HepG2 (cell line): Measurements from ENCODE around the gene LYRM9. TPM values are rescaled to one million over a fixed set of nuclear protein-coding genes. Genes with fewer than 3 reads are reported as not detected.

Source experiments
- ATAC-seq: fragments of 200-7000 bp; cut with Tn5 transposase; 3 replicates; pipeline ENCODE4 v1.9.1; 2020; ENCODE audit warnings: mild to moderate bottlenecking, moderate library complexity
- BruUV-seq: library from RNA; stranded (reverse); fragments of 400-500 nt; replicated peaks from 2 replicates; lab custom pipeline; 2021; lab: Mats Ljungman, UMichigan
- CTCF ChIA-PET: fragments of 300-600 bp; formaldehyde crosslinking; extraction: SDS; loops from one replicate; lab custom pipeline; 2021; ENCODE audit warnings: low total read pairs, inconsistent platforms, low intra/inter-chr PET ratio; lab: Yijun Ruan, JAX
- POLR2A ChIA-PET: fragments of 350-600 bp; sonication (Branson Sonifier 250); formaldehyde crosslinking; loops from one replicate; lab custom pipeline; 2020; ENCODE audit warnings: antibody characterized with exemption, inconsistent platforms; lab: Yijun Ruan, JAX
- DNase-seq: peaks from one replicate; pipeline ENCODE4 v3.0.0-alpha.2; 2015; ENCODE audit warnings: low spot score
- FAIRE-seq: peaks from 3 replicates; lab custom pipeline; 2011; peaks lifted over from hg19 to GRCh38; lab: Jason Lieb, UNC
- H2AFZ ChIP-seq: one replicate; pipeline ENCODE4 v1.6.1; 2011; ENCODE audit warnings: low read length, inconsistent platforms
- H3K27ac ChIP-seq: fragments of 300-600 bp; 3 replicates; pipeline ENCODE4 v1.8.0; 2011; ENCODE audit warnings: mixed run types, mild to moderate bottlenecking, mixed read lengths, low read length, inconsistent platforms; ENCODE audit not compliant: insufficient read depth; ENCODE audit errors: extremely low read length
- H3K27me3 ChIP-seq, 2 experiments: fragments of 200-600 bp in 1 of 2; 2 replicates in 1 of 2; 3 replicates in 1 of 2; pipeline versions ENCODE4 v1.6.0 to v1.8.0; 2011; ENCODE audit warnings: low read length in 2 of 2, mild to moderate bottlenecking in 2 of 2, moderate library complexity in 2 of 2, inconsistent platforms in 1 of 2; ENCODE audit not compliant: insufficient read depth in 2 of 2, control insufficient read depth in 1 of 2
- H3K36me3 ChIP-seq, 2 experiments: fragments of 200-600 bp in 1 of 2; replicated peaks in 1 of 2; 2 replicates in 1 of 2; 3 replicates in 1 of 2; pipeline versions ENCODE4 v1.5.1 to v1.8.0; 2011; ENCODE audit warnings: low read length in 2 of 2, inconsistent platforms in 1 of 2; ENCODE audit not compliant: insufficient read depth in 2 of 2, control insufficient read depth in 1 of 2
- H3K4me1 ChIP-seq: 2 replicates; pipeline ENCODE4 v1.5.1; 2012; ENCODE audit warnings: low read length, inconsistent platforms; ENCODE audit not compliant: insufficient read depth
- H3K4me2 ChIP-seq: 2 replicates; pipeline ENCODE4 v1.6.0; 2011; ENCODE audit warnings: low read depth, low read length, inconsistent platforms
- H3K4me3 ChIP-seq, 3 experiments: fragments of 200-600 bp in 1 of 3; sonication (generic), shearing (Covaris generic) in 1 of 3; replicated peaks in 1 of 3; 2 replicates each; pipeline ENCODE4 v1.5.1; 2011 to 2016; ENCODE audit warnings: low read length in 3 of 3, inconsistent platforms in 2 of 3, low read depth in 2 of 3, mild to moderate bottlenecking in 2 of 3, control low read depth in 1 of 3, mixed read lengths in 1 of 3; ENCODE audit not compliant: insufficient read depth in 1 of 3
- H3K79me2 ChIP-seq: one replicate; pipeline ENCODE4 v1.6.1; 2011; ENCODE audit warnings: low read length, inconsistent platforms; ENCODE audit not compliant: insufficient read depth
- H3K9ac ChIP-seq: 2 replicates; pipeline ENCODE4 v1.6.0; 2011; ENCODE audit warnings: mild to moderate bottlenecking, low read depth, low read length, inconsistent platforms; ENCODE audit not compliant: insufficient read depth
- H3K9me3 ChIP-seq: 2 replicates; pipeline ENCODE4 v1.5.1; 2012; ENCODE audit warnings: mild to moderate bottlenecking, low read length
- H4K20me1 ChIP-seq: 2 replicates; pipeline ENCODE4 v1.6.0; 2011; ENCODE audit warnings: inconsistent platforms, mild to moderate bottlenecking, low read length, moderate library complexity; ENCODE audit not compliant: insufficient read depth
- EED ChIP-seq: sonication (generic); formaldehyde crosslinking; IDR thresholded peaks from 2 replicates; pipeline ENCODE4 v1.5.0; 2020; ENCODE audit warnings: mild to moderate bottlenecking, missing genetic modification reagents
- KDM5B ChIP-seq: sonication (generic); formaldehyde crosslinking; IDR thresholded peaks from 2 replicates; pipeline ENCODE4 v1.4.0; 2020; ENCODE audit warnings: missing genetic modification reagents, mild to moderate bottlenecking, borderline replicate concordance
- KLF9 ChIP-seq: IDR thresholded peaks from 2 replicates; pipeline ENCODE4 v1.6.1; 2016; ENCODE audit warnings: low read depth
- MXI1 ChIP-seq: IDR thresholded peaks from 3 replicates; pipeline ENCODE4 v1.6.1; 2012; ENCODE audit warnings: low read depth, low read length, inconsistent platforms, borderline replicate concordance
- MZF1 ChIP-seq: sonication (generic); formaldehyde crosslinking; IDR thresholded peaks from 2 replicates; pipeline ENCODE4 v1.8.1; 2023; ENCODE audit warnings: mild to moderate bottlenecking, missing genetic modification reagents, borderline replicate concordance
- NR1H2 ChIP-seq: sonication (generic); formaldehyde crosslinking; IDR thresholded peaks from 2 replicates; pipeline ENCODE4 v1.8.1; 2022; ENCODE audit warnings: low read depth, missing genetic modification reagents, borderline replicate concordance
- PHF8 ChIP-seq: sonication (generic); formaldehyde crosslinking; IDR thresholded peaks from 2 replicates; pipeline ENCODE4 v1.5.0; 2020; ENCODE audit warnings: missing genetic modification reagents
- SALL2 ChIP-seq: sonication (generic); formaldehyde crosslinking; IDR thresholded peaks from 2 replicates; pipeline ENCODE4 v1.8.1; 2023; ENCODE audit warnings: mild to moderate bottlenecking, missing genetic modification reagents, inconsistent platforms
- ZNF34 ChIP-seq: sonication (generic); formaldehyde crosslinking; IDR thresholded peaks from 2 replicates; pipeline ENCODE4 v1.4.0; 2020; ENCODE audit warnings: mild to moderate bottlenecking, missing genetic modification reagents, borderline replicate concordance
- ZNF569 ChIP-seq: sonication (generic); formaldehyde crosslinking; IDR thresholded peaks from 2 replicates; pipeline ENCODE4 v1.5.0; 2020; ENCODE audit warnings: mild to moderate bottlenecking, missing genetic modification reagents, moderate library complexity, borderline replicate concordance
- ZNF703 ChIP-seq: sonication (generic); formaldehyde crosslinking; IDR thresholded peaks from 2 replicates; pipeline ENCODE4 v1.5.1; 2020; ENCODE audit warnings: missing genetic modification reagents, mild to moderate bottlenecking, moderate library complexity, borderline replicate concordance
- ZNF773 ChIP-seq: sonication (generic); formaldehyde crosslinking; IDR thresholded peaks from 2 replicates; pipeline ENCODE4 v1.4.0; 2020; ENCODE audit warnings: missing genetic modification reagents, borderline replicate concordance
- ZNF788 ChIP-seq: sonication (generic); formaldehyde crosslinking; IDR thresholded peaks from 2 replicates; pipeline ENCODE4 v1.5.0; 2020; ENCODE audit warnings: mild to moderate bottlenecking, missing genetic modification reagents, borderline replicate concordance
- ZSCAN21 ChIP-seq: sonication (generic); formaldehyde crosslinking; IDR thresholded peaks from 2 replicates; pipeline ENCODE4 v1.8.0; 2022; ENCODE audit warnings: mild to moderate bottlenecking, missing genetic modification reagents, moderate library complexity, borderline replicate concordance
- WGBS: methylation state at CpG from one replicate; pipeline ENCODE4 v1.1.6; 2017; ENCODE audit warnings: low lambda C conversion rate; 5-methylcytosine and 5-hydroxymethylcytosine counted together
- in situ Hi-C: cut with HindIII; loops from 2 replicates; pipeline ENCODE4 v1.10.0; 2017; ENCODE audit warnings: low pct_unique_long_range_greater_than_20kb; ENCODE audit not compliant: extremely low pct_ligation_motif_present
- intact Hi-C: fragments of 100-400 bp; cut with micrococcal nuclease; formaldehyde crosslinking; loops from one replicate; pipeline ENCODE4 v1.10.0; 2022; ENCODE audit not compliant: unreplicated experiment
- polyA plus RNA-seq, 8 experiments: library from polyadenylated mRNA; depleted of rRNA in 3 of 8; stranded (reverse) in 7 of 8; unstranded in 1 of 8; fragments of >200 nt; fragmentation: Illumina TruSeq in 4 of 8; extraction: Trizol in 4 of 8; gene quantifications; 2 replicates each; pipeline versions ENCODE4 v1.2.1 to v1.2.3, GENCODE V29; 2011 to 2016; ENCODE audit warnings: low read depth in 4 of 8, missing spikeins in 1 of 8, mixed read lengths in 1 of 8; ENCODE audit not compliant: insufficient read depth in 1 of 8
- total RNA-seq, 5 experiments: library from RNA; depleted of rRNA; stranded (reverse); fragments of >200 nt; fragmentation: Illumina TruSeq; extraction: Trizol; gene quantifications; 2 replicates each; pipeline ENCODE4 v1.2.3, GENCODE V29; 2016; ENCODE audit warnings: low read depth in 1 of 5
- TF ChIP-seq, protein P1 (sequence below): sonication (generic); formaldehyde crosslinking; IDR thresholded peaks from 2 replicates; pipeline ENCODE4 v1.8.1; 2023; ENCODE audit warnings: mild to moderate bottlenecking, missing genetic modification reagents, borderline replicate concordance
- TF ChIP-seq, protein P2 (sequence below): sonication (generic); IDR thresholded peaks from 2 replicates; pipeline ENCODE4 v1.6.1; 2016; ENCODE audit warnings: low read depth, borderline replicate concordance
- TF ChIP-seq, protein P3 (sequence below): sonication (generic); formaldehyde crosslinking; IDR thresholded peaks from 2 replicates; pipeline ENCODE4 v1.8.1; 2023; ENCODE audit warnings: missing genetic modification reagents, mild to moderate bottlenecking, borderline replicate concordance
- TF ChIP-seq, protein P4 (sequence below): sonication (generic); formaldehyde crosslinking; IDR thresholded peaks from 2 replicates; pipeline ENCODE4 v1.4.0; 2020; ENCODE audit warnings: missing genetic modification reagents

Gene LYRM9
- total and polyA plus RNA-seq, 2 of the 13 experiments (the other 11 are each of a cell fraction or from before 2014, with no cell fraction given), result 0.24 to 0.66 TPM

DNA sequence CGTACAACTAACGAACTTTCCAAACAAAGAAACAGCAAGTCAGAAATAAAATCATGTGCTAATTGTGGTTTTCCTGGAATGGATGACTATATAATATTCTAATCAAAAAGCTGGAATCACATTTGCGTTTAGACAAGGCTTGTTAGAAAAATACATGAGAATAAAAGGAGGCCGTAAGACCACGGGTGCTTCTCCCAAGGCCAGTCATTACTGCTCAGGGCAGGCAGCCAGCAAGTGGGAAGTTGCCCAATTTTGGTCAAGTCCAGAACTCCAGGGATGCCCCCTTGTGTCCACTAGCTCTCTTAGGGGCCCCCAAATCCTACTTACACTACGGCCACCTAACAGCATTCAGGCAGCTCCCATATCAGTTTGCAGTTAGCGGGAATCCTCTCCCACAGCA lies 25.9 kb upstream of the LYRM9 start:
- CTCF ChIA-PET, result no interaction called here

More for the DNA sequence above, 25.9 kb upstream of the LYRM9 start:
- TF ChIP-seq ZNF773 (CRISPR knock-in tag) (no peak), SALL2 (no peak), ZSCAN21 (no peak), KLF9 (no peak), ZNF703 (CRISPR knock-in tag) (no peak), NR1H2 (CRISPR knock-in tag) (no peak), EED (CRISPR knock-in tag) (no peak), ZNF569 (CRISPR knock-in tag) (no peak), KDM5B (CRISPR knock-in tag) (no peak), ZNF788 (CRISPR knock-in tag) (no peak), PHF8 (CRISPR knock-in tag) (no peak), ZNF34 (CRISPR knock-in tag) (no peak), MZF1 (CRISPR knock-in tag) (no peak), MXI1 (no peak)
- TF ChIP-seq, protein P1, sequence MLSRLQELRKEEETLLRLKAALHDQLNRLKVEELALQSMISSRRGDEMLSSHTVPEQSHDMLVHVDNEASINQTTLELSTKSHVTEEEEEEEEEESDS (CRISPR knock-in tag), result no peak
- TF ChIP-seq, protein P2, sequence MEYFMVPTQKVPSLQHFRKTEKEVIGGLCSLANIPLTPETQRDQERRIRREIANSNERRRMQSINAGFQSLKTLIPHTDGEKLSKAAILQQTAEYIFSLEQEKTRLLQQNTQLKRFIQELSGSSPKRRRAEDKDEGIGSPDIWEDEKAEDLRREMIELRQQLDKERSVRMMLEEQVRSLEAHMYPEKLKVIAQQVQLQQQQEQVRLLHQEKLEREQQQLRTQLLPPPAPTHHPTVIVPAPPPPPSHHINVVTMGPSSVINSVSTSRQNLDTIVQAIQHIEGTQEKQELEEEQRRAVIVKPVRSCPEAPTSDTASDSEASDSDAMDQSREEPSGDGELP, result no peak
- TF ChIP-seq, protein P3, sequence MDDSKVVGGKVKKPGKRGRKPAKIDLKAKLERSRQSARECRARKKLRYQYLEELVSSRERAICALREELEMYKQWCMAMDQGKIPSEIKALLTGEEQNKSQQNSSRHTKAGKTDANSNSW (CRISPR knock-in tag), result no peak
- TF ChIP-seq, protein P4, sequence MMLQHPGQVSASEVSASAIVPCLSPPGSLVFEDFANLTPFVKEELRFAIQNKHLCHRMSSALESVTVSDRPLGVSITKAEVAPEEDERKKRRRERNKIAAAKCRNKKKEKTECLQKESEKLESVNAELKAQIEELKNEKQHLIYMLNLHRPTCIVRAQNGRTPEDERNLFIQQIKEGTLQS (CRISPR knock-in tag), result no peak
- Histone ChIP-seq H4K20me1 (no peaks in the 10 kb centered on the region), H3K27ac (no peak overlapping the region), H3K4me1 (no peaks in the 10 kb centered on the region), H3K36me3 (no peaks in the 10 kb centered on the region), H2AFZ (no peak overlapping the region), H3K4me3 (no peak overlapping the region), H3K4me2 (no peak overlapping the region), H3K9ac (no peak overlapping the region), H3K27me3 (no peaks in the 10 kb centered on the region; a peak in 1 of 5 replicates), H3K9me3 (no peaks in the 10 kb centered on the region), H3K79me2 (no peaks in the 10 kb centered on the region)
- no TSS peak for BruUV-seq
- in situ Hi-C loops (no loop called here), intact Hi-C loops (no loop called here)
- no peak for FAIRE-seq
- WGBS, result 45% methylated on average over 7 of the region's 7 CpGs
- DNase-seq, result no peak
- POLR2A ChIA-PET, result no interaction called here
- ATAC-seq, result no peak
